HG03045 (cell line): Measurements from ENCODE around the gene CNTFR.

Source experiments
- ATAC-seq: cut with Tn5 transposase; IDR thresholded peaks from one replicate; pipeline ENCODE4 v1.9.1; 2021; ENCODE audit warnings: mild to moderate bottlenecking, moderate library complexity; ENCODE audit not compliant: unreplicated experiment

The CNTFR gene

GRCh38 chr9:34590381-34591247 is 1.1 kb upstream of the CNTFR start:
- no peak for ATAC-seq

DNA sequence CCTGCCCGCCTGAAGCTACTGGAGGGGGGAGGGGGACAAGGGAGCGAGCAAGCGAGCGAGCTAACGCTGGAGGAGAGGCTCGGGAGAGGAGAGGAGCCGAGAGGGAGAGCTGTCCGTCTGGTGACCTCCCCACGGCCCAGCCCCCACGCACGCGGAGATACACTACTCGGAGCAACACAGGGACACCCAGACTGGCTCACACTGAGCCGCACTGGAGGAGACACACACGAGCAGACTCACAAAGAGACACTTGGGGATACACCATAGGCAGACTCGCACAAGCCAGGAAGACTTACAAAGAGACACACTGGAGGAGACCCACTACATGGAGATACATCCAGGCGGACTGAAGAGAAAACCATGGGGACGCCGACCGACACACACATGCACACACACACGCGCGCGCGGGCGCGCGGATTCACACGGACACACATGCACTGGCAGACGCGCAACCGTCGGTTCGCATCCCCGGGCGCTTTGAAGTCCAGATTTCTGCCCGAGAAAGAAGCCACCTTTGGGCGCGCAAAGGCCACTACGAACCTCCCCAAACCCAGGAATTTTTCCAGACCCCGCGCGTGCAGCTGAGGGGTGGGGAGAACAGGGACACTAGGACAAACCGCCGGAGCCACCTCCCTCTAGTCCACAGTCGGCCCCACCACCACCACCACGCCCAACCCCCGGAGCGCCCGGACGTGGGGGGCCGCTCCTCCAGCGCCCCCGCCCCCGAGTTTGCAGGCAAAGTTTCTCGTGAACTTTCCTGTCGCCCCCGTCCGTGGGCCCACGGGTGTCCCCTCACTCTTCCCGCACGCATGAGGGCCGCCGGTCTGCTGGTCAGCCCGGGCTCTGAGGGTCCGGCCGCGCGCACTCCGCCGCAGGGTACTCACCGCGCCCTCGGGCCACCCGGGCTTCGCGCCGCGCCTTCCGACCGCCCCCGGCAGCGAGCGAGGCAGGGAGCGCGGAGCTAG is 571 bp downstream of the CNTFR start:
- no peak for ATAC-seq

- no peak for ATAC-seq
These were observed 2.3 kb downstream of the CNTFR start for GRCh38 chr9:34587271-34587670.

DNA sequence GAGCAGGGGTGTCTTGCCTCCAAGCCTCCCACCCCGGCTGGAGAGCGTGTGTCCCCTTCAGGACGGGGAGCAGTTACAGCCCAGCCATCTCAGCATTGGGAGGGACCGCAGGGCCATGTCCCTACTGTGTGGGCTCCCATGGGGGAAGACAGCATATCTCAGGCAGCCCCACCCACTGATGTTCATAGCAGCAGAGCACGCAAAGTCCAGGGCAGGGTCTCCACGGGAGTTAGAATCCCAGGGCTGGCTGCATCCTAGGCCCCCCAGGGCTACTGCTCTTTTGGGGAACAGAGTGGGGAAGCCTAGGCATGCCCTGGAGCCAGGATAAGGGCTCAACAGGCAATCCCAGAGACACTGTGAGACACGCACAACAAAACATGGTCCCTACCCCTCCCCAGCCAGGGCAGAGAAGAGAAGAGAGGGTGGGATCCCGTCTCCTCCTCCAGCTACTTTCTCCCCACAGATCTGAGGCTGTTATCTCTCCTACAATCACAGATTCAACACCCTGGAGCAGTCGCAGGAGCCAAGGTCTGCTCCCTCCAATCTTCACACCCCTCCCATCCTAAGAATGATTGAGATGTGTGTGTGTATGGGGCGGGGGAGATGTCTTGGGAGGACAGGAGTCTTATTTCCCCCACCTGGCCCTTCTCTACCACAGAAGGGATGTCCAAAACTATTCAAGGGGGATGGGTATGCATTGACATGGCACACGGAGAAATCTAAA is 3.4 kb downstream of the CNTFR start:
- no peak for ATAC-seq

DNA sequence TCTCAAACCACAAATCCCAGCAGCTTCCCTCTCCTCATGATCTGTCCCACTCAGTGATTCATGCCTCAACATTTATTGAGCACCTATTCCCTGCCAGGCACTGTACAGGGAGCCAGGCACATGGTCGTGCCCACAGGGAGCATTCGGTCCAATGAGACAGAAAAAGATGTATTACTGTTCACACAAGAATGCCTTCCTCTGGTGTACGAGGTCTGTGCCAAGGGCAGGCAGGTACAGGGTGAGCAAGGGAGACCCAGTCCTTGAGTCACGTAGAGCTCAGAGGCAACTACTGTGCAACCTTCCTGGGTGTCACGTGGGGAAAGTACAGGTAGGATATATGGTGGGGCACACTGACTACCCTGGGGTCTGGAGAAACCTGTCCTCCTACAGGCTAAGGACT is 4.6 kb downstream of the CNTFR start:
- ATAC-seq, result no peak

- ATAC-seq, result no peak
These were observed 6.7 kb downstream of the CNTFR start for GRCh38 chr9:34582787-34583186.

DNA sequence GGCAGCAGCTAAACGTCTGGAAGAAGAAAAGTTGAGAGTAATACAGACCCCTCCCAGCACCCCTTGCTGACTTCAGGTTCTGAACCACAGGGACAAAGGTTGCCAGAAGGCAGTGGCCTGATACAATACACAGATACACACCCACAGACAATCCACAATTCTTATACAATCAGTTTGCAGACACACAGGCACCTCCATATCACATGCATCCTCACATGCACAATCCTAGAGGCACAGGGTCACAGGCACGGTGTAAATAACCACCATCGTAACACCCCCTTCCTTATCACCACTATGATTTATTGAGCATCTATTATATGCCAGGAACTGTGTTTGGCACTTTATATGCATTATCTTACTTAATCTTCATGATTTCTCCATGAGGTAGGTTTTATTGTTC is 8.2 kb downstream of the CNTFR start:
- no peak for ATAC-seq

GRCh38 chr9:34580358-34580757 is 9.2 kb downstream of the CNTFR start:
- ATAC-seq, result no peak

DNA sequence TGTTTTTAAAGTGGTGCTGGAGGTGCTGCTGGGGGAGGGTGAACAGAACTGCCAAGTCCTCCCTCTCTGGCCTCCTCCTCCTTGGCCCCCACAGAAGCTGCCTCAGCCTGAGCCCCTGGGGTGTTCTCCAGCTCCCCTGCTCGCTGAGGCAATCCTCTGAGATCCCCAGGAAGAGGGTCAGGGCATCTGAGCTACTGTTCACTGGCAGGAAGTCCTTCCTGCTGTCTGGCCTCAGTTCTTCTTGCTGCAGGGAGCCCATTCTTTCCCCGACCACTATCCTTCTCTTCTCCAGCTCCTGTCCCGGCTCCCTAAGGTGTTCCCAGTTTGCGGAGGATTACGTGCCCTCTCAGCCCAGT is 9.7 kb downstream of the CNTFR start:
- ATAC-seq, result no peak

DNA sequence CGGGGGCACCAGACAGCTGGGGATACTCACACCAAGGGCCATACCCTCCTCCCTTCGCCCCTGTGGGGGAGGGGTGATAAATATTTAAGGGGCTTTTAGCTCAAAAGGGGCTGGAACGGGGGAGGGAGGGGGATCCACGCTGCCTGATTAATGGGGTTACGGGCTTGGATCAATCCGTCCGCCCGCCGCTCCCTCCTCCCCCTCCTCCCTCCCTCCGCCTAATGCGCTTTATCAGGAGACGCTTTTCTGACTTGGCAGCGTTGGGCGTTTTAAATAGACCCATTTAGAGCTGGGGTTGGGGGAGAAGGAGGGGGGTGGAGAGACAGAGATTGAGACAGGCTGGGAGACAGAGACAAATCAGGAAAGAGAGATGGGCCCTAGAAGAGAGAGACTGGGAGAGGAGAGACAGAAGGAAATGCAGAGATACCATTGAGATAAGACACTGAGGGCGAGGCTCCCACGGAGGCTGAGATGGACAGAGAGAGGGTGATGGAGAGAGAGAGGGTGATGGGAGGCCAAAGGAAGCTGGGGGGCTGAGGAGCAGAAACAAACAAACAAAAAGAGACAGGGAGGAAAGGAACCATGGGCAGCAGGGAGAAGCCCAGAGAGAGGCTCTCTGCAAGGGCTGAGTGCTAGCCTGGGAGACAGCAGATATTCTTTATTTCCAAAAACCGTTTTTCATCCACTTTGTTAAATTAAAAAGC is 10.3 kb downstream of the CNTFR start:
- no peak for ATAC-seq

DNA sequence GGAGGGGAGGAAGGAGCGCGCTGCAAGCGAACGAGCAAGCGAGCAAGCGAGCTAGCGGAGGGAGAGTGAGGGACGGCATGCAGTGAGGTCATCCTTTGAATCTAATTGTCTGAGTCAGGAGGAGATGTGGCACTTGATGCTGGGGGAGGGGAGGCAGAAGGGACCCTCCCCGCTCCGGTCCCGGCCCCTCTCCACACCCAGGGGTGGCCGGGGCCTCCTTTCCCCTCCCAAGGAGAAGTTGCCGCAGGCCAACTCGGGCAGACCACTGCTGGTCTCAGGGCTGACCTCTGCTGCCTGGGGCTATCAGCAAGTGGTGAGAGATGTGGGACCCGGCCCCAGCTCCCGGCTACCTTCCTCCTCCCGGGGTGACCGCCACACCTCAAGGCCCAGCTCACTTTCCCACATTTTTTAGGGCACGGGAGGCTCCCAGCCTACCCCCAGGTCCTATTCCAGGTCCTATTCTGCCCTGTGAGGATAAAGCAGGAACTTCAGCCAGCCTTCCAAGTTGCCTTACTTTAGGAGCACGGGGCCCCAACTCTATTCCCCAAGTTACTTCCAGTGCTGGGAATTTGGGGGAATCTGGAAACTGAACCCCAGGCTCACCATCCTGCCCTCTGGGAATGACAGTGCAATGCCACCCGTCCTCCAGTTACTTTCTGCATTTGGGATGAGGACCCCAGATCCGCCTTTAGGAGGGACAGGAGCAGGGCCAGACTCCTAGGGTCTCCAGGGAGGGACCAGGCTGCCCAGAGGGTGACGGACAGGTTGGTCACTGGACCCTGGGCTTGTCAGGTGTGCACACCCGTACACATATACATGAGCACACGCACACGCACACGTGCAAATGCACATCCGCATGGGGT is 11.1 kb downstream of the CNTFR start:
- ATAC-seq, result no peak

- ATAC-seq, result no peak
These were observed 11.9 kb downstream of the CNTFR start for GRCh38 chr9:34577400-34578240.

- ATAC-seq, result no peak
These were observed 12.7 kb downstream of the CNTFR start for GRCh38 chr9:34576597-34577399.

- no peak for ATAC-seq
These were observed 13.5 kb downstream of the CNTFR start for GRCh38 chr9:34575862-34576596.

GRCh38 chr9:34575241-34575640 is 14.3 kb downstream of the CNTFR start:
- no peak for ATAC-seq

DNA sequence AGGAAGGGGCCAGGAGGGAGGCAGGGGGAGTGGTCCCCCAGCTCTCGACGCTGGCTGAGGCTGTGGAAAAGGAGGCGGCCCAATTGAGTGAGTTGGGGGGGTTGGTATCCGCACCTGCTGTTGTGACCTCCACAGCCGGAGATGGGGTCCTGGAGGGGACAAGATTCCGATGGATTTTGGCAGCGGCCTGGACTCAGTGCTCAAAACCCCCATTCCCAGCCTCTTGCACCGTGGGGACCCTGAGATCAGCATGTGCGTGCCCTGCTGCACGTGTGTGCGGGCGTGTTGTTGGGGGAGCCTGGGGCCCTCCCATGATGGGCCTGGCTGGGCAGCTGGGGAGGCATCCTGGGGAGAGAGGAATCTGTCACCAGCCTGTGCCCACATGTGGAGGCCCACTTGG is 15.0 kb downstream of the CNTFR start:
- no peak for ATAC-seq

GRCh38 chr9:34573599-34574325 is 15.8 kb downstream of the CNTFR start:
- no peak for ATAC-seq
